KBM-7 (cell line): ENCODE results near the gene PCGF1.

Experiments
- DNase-seq: peaks from one replicate; pipeline ENCODE4 v3.0.0-alpha.2; 2015
- in situ Hi-C: fragments of 300-500 bp; cut with MboI; formaldehyde crosslinking; loops from 2 replicates; pipeline ENCODE4 v1.14.3; 2020; ENCODE audit warnings: low sequenced_read_pairs, low pct_unique_long_range_greater_than_20kb, mixed read lengths

Gene PCGF1

GRCh38 chr2:74507145-74507925, at the start of gene PCGF1:
Gene PCGF1 (minus strand): TSS chr2:74507695. CDS start chr2:74507668, 27 bp downstream.
- in situ Hi-C loops, result no loop called here
- peak; percentile 97 for DNase-seq

GRCh38 chr2:74556831-74557370, 49.4 kb upstream of the PCGF1 start:
- in situ Hi-C loops, result no loop called here
- DNase-seq, result no peak

GRCh38 chr2:74556159-74556558, 48.7 kb upstream of the PCGF1 start:
- DNase-seq, result no peak
- in situ Hi-C loops, result no loop called here

GRCh38 chr2:74555610-74556103, 48.2 kb upstream of the PCGF1 start:
- DNase-seq, result peak; percentile 54
- in situ Hi-C loops, result no loop called here

- no peak for DNase-seq
- in situ Hi-C loops, result no loop called here
These were observed 47.5 kb upstream of the PCGF1 start for GRCh38 chr2:74554820-74555531.

GRCh38 chr2:74553892-74554819, 46.7 kb upstream of the PCGF1 start, which contains the start of the genes DOK1 and LOXL3:
Gene DOK1 (plus strand): TSS chr2:74554720. CDS start chr2:74554755, 35 bp downstream.
Gene LOXL3 (minus strand): TSS chr2:74553942. CDS start chr2:74552634, 1,308 bp downstream.
- peak; percentile 91 for DNase-seq

GRCh38 chr2:74552914-74553811, 45.7 kb upstream of the PCGF1 start:
- peak; percentile 71 for DNase-seq
- in situ Hi-C loops, result no loop called here

More at GRCh38 chr2:74553892-74554819, 46.7 kb upstream of the PCGF1 start, which contains the start of the genes DOK1 and LOXL3:
- in situ Hi-C loops, result no loop called here

GRCh38 chr2:74551942-74552913, 44.7 kb upstream of the PCGF1 start:
- in situ Hi-C loops, result no loop called here

GRCh38 chr2:74551530-74551929, 44.0 kb upstream of the PCGF1 start:
- no peak for DNase-seq
- in situ Hi-C loops, result no loop called here

More at GRCh38 chr2:74551942-74552913, 44.7 kb upstream of the PCGF1 start:
- peak; percentile 66 for DNase-seq

- in situ Hi-C loops, result no loop called here
- no peak for DNase-seq
These were observed 42.7 kb upstream of the PCGF1 start for GRCh38 chr2:74550231-74550630.

- peak; percentile 49 for DNase-seq
- in situ Hi-C loops, result no loop called here
These were observed 41.7 kb upstream of the PCGF1 start for GRCh38 chr2:74548900-74549826.

GRCh38 chr2:74548285-74548899, 40.9 kb upstream of the PCGF1 start:
- in situ Hi-C loops, result no loop called here
- DNase-seq, result peak; percentile 36

- DNase-seq, result no peak
- in situ Hi-C loops, result no loop called here
These were observed 38.5 kb upstream of the PCGF1 start for GRCh38 chr2:74546004-74546403.

- in situ Hi-C loops, result no loop called here
- no peak for DNase-seq
These were observed 37.1 kb upstream of the PCGF1 start for GRCh38 chr2:74544634-74545033.

GRCh38 chr2:74542978-74543377, 35.5 kb upstream of the PCGF1 start:
- in situ Hi-C loops, result no loop called here
- DNase-seq, result no peak
